ENCODE data around the gene TTC21B.

The TTC21B gene

GRCh38 chr2:165924946-165925345, 28.6 kb downstream of the TTC21B start:
- no peak for DNase-seq (ENCODE audit: low spot score)

- DNase-seq (ENCODE audit: low spot score) = no peak
These were observed 32.8 kb downstream of the TTC21B start for GRCh38 chr2:165920748-165921147.

- DNase-seq (ENCODE audit: low spot score) = no peak
These were observed 39.9 kb downstream of the TTC21B start for GRCh38 chr2:165913636-165914035.

GRCh38 chr2:165911981-165912380, 41.6 kb downstream of the TTC21B start:
- no peak for DNase-seq (ENCODE audit: low spot score)

GRCh38 chr2:165911231-165911630, 42.3 kb downstream of the TTC21B start:
- no peak for DNase-seq (ENCODE audit: low spot score)

- DNase-seq (ENCODE audit: low spot score) = no peak
These were observed 44.1 kb downstream of the TTC21B start for GRCh38 chr2:165909466-165909865.

GRCh38 chr2:165905854-165906253, 47.7 kb downstream of the TTC21B start:
- DNase-seq (ENCODE audit: low spot score) = no peak

GRCh38 chr2:165905269-165905668, 48.3 kb downstream of the TTC21B start:
- no peak for DNase-seq (ENCODE audit: low spot score)

GRCh38 chr2:165904432-165904831, 49.1 kb downstream of the TTC21B start:
- no peak for DNase-seq (ENCODE audit: low spot score)

GRCh38 chr2:165903406-165903805, 50.2 kb downstream of the TTC21B start:
- no peak for DNase-seq (ENCODE audit: low spot score)

GRCh38 chr2:165902934-165903333, 50.6 kb downstream of the TTC21B start:
- DNase-seq (ENCODE audit: low spot score) = peak; percentile 10

GRCh38 chr2:165901620-165902298, 51.8 kb downstream of the TTC21B start:
- no peak for DNase-seq (ENCODE audit: low spot score)

GRCh38 chr2:165899311-165899710, 54.3 kb downstream of the TTC21B start:
- no peak for DNase-seq (ENCODE audit: low spot score)

GRCh38 chr2:165898381-165898780, 55.2 kb downstream of the TTC21B start:
- no peak for DNase-seq (ENCODE audit: low spot score)

- DNase-seq (ENCODE audit: low spot score) = no peak
These were observed 55.9 kb downstream of the TTC21B start for GRCh38 chr2:165897726-165898125.

GRCh38 chr2:165897074-165897473, 56.5 kb downstream of the TTC21B start:
- DNase-seq (ENCODE audit: low spot score) = no peak

- DNase-seq (ENCODE audit: low spot score) = no peak
These were observed 57.6 kb downstream of the TTC21B start for GRCh38 chr2:165895974-165896373.

GRCh38 chr2:165893556-165893955, 60.0 kb downstream of the TTC21B start:
- no peak for DNase-seq (ENCODE audit: low spot score)

- DNase-seq (ENCODE audit: low spot score) = no peak
These were observed 61.0 kb downstream of the TTC21B start for GRCh38 chr2:165892526-165892925.

GRCh38 chr2:165891943-165892342, 61.6 kb downstream of the TTC21B start:
- no peak for DNase-seq (ENCODE audit: low spot score)

GRCh38 chr2:165891345-165891744, 62.2 kb downstream of the TTC21B start:
- DNase-seq (ENCODE audit: low spot score) = no peak

GRCh38 chr2:165889798-165890197, 63.8 kb downstream of the TTC21B start:
- DNase-seq (ENCODE audit: low spot score) = no peak

- no peak for DNase-seq (ENCODE audit: low spot score)
These were observed 64.4 kb downstream of the TTC21B start for GRCh38 chr2:165889158-165889557.

GRCh38 chr2:165888171-165888570, 65.4 kb downstream of the TTC21B start:
- DNase-seq (ENCODE audit: low spot score) = no peak

All from HuH-7 (cell line).